Astrocyte of the cerebellum (primary cell): Measurements from ENCODE around the gene CHRM4.

Experiments used
- DNase-seq: peaks from one replicate; pipeline ENCODE4 v3.0.0-alpha.2; 2011; ENCODE audit warnings: low read depth
- H3K4me3 ChIP-seq: 2 replicates; pipeline ENCODE4 v1.5.1; 2011; ENCODE audit warnings: mild to moderate bottlenecking, low read depth, low read length, moderate library complexity
- in situ Hi-C: cut with HindIII; loops from 2 replicates; pipeline ENCODE4 v1.10.0; 2017; ENCODE audit warnings: low sequenced_read_pairs
- TF ChIP-seq, protein P1 (sequence below): IDR thresholded peaks from 2 replicates; pipeline ENCODE4 v1.5.1; 2012; ENCODE audit warnings: low read length, low read depth, moderate library complexity, mild to moderate bottlenecking; ENCODE audit errors: missing control alignments

The CHRM4 gene

DNA sequence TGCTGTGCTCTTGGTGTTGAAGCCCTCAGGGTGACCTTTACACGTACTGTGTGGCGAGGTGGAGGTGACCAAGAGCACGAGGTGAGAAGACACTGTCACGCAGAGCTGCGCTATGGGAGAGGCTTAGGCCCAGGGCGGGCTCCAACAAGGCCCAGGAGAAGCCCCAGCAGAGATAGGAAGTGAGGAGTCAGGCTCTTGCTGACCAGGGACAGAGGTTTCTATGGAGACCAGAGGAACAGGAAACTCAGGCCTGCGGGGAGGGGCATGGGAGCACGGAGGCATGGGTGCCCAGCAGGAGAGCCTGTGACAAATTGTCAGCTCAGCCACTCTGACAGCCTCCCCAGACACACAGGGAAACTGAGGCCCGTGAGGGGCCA lies 28.6 kb downstream of the CHRM4 start:
- DNase-seq, result no peak
- H3K4me3 ChIP-seq, result no peak overlapping the region
- TF ChIP-seq, protein P1, sequence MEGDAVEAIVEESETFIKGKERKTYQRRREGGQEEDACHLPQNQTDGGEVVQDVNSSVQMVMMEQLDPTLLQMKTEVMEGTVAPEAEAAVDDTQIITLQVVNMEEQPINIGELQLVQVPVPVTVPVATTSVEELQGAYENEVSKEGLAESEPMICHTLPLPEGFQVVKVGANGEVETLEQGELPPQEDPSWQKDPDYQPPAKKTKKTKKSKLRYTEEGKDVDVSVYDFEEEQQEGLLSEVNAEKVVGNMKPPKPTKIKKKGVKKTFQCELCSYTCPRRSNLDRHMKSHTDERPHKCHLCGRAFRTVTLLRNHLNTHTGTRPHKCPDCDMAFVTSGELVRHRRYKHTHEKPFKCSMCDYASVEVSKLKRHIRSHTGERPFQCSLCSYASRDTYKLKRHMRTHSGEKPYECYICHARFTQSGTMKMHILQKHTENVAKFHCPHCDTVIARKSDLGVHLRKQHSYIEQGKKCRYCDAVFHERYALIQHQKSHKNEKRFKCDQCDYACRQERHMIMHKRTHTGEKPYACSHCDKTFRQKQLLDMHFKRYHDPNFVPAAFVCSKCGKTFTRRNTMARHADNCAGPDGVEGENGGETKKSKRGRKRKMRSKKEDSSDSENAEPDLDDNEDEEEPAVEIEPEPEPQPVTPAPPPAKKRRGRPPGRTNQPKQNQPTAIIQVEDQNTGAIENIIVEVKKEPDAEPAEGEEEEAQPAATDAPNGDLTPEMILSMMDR, result no peak
- in situ Hi-C loops, result no loop called here

DNA sequence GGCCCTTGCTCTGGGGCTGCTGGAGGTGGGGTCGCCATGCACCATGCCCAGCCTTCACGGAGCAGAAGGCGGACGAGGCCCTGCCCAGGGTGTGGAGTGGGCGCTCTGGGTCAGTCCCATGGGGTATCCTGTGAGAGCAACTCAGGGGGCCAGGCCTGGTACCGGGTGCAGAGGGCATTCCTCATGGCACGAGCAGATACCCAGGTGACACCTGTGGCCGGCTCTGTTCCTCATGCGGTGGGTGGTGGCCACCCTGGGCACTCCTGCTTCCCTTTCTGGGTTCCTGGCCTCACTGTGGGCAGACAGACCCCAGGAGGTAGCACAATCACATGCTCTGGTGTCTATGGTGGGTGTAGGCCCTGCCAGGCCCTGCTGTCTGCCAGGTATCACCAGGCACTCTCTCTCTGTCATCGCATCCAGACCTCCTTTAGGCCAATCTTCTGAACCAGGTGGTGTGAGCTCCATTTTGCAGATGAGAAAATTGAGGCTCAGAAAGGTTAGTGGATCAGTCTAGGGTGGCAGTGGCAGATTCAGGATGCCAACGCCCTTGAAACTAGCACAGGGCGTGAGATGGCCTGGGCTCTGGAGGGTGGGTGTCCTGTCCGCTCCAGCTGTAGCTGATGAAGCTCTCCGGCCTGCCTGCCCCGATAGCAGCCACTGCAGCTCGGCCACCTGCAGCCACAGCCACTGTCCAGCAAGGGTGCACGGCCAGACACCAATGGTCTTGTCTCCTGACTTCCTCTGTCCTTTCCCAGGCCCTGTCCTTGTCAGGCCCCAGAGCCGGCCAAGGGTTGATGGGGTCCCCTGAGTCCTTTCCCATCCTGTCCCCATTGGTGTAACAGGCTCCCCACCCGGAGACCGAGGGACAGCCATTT lies 29.2 kb downstream of the CHRM4 start:
- TF ChIP-seq, protein P1, result no peak
- no peak for DNase-seq
- no peak overlapping the region for H3K4me3 ChIP-seq
- in situ Hi-C loops, result no loop called here

DNA sequence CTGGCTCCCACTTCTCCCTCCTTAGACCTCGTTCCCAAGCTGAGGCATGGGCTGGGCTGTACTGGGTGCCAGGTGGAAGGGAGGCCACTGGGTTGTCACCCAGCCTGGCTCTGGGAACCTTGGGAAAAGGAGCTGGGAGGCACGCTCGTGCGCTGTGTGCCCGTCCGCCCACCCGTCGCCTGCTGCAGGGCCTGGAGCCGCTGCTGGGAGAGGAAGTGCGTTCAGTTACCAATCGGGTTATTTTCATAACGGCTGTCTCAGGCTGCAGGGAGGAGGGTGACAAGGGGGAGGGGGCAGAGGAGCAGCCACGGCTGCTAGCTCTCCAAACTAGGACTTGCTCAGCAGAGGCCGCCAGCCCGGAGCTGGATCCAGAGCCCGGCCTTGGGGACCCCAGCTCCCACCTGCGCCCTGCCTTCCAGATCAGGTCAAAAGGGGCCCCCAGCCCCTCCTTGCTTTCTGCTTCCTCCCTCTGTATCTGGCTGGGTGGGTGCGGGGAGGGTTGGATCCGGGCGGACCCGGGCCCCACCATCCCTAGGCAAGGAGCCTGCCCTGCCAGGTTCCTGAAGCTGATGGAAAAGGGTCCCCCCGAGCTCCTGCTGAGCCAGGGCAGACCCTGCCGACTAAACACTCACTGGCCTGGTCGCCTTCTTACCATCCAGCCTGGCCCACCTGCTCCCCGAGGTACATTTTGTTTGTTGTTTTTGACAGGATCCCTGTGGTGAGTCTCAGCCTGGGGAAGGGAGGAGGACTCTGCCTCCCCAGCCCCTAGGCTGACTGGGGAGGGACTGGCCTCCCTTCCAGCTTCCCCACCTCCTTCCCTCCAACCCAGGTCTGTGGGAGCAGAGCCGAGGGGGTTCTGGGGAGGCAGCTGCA lies 30.1 kb downstream of the CHRM4 start:
- TF ChIP-seq, protein P1, result no peak
- H3K4me3 ChIP-seq, result no peak overlapping the region
- in situ Hi-C loops, result no loop called here
- no peak for DNase-seq

DNA sequence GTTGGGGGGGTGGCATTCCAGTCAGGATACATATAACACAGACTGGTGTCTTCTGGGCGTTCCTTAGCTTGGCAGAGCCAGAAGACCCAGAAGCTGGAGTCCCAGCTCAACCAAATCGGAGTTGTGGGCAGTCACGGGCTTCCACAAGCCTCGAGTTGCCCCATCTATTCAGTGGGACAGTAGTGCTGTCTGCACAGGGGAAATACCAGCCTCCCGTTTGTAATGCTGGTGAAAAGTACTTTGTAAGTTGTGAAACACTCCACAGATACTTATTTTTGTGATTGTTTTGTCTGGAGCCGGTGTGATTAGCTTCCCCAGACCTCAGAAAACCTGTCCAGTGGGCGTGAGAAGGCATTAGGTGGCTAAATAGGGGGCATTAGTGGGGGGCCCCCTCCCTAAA lies 30.7 kb downstream of the CHRM4 start:
- DNase-seq, result no peak
- TF ChIP-seq, protein P1, result no peak
- in situ Hi-C loops, result no loop called here
- H3K4me3 ChIP-seq, result no peak overlapping the region

DNA sequence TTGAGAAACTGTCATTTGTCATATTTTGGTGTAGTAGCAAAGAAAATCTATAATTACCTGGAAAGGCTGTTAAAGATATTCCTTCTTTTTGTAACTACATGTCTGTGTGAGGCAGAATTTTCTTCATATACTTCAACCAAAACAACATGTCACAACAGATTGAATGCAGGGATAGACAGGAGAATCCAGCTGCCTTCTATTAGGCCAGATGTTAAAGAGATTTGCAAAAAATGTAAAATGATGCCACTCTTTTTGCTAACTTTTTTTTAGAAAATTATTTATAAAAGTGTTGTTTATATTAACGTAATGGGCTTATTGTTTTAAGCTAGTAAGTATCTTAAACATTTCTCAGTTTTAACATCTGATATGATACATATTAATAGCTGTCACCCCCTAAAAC lies 31.6 kb downstream of the CHRM4 start:
- in situ Hi-C loops, result no loop called here
- no peak for DNase-seq
- no peak overlapping the region for H3K4me3 ChIP-seq
- TF ChIP-seq, protein P1, result no peak

DNA sequence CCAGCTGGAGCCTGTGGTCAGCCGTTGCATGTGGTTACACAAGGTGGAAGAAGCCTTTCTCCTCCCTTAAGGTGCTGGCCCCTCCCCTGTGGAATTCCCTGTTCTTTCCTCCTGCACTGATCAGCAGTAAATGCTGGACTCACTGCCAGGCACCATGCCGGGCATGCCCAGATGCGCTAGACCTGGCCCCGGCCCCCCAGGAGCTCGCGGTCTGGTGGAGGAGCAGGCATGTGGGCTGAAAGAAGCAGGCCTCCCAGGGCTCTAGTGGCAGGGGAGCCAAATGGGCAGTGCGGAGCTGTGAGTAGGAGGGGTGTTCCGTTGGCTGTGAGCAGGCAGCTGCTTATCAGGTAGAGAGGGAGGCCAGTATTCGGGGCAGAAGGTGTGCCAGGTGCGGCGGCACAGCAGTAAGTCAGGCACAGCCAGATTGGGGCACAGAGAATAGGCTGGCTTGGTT lies 34.1 kb downstream of the CHRM4 start:
- TF ChIP-seq, protein P1, result no peak
- H3K4me3 ChIP-seq, result no peak overlapping the region

More for the DNA sequence above, 34.1 kb downstream of the CHRM4 start:
- in situ Hi-C loops, result no loop called here
- no peak for DNase-seq
